Measurements from ENCODE around the gene FAM131A.
A peak's percentile ranks its signal among the peaks of the same experiment; 100 is the strongest.

The FAM131A gene

GRCh38 chr3:184358921-184359350 lies 21.5 kb downstream of the FAM131A start:
- DNase-seq = no peak

GRCh38 chr3:184359610-184360009 lies 22.2 kb downstream of the FAM131A start:
- no peak for DNase-seq

GRCh38 chr3:184360070-184360928 lies 22.9 kb downstream of the FAM131A start:
- no peak for DNase-seq

- DNase-seq = no peak
These were observed 23.6 kb downstream of the FAM131A start for GRCh38 chr3:184360929-184361531.

- DNase-seq = no peak
These were observed 24.1 kb downstream of the FAM131A start, which contains the start of the genes CLCN2 and POLR2H for GRCh38 chr3:184361532-184361931. Gene CLCN2, minus strand, starts transcription at chr3:184361605. Its CDS starts 126 bp downstream, at chr3:184361479. Gene POLR2H, plus strand, starts transcription at chr3:184361710. Its CDS starts 1,783 bp downstream, at chr3:184363493.

GRCh38 chr3:184361932-184362667 lies 24.7 kb downstream of the FAM131A start:
- no peak for DNase-seq

- DNase-seq = peak; percentile 95
These were observed 25.5 kb downstream of the FAM131A start for GRCh38 chr3:184362668-184363546.

GRCh38 chr3:184366619-184367289 lies 29.4 kb downstream of the FAM131A start:
- DNase-seq = no peak

GRCh38 chr3:184368116-184368515 lies 30.7 kb downstream of the FAM131A start:
- DNase-seq = no peak

- DNase-seq = no peak
These were observed 31.3 kb downstream of the FAM131A start for GRCh38 chr3:184368586-184369183.

GRCh38 chr3:184371570-184372018 lies 34.2 kb downstream of the FAM131A start:
- DNase-seq = peak; percentile 82

- no peak for DNase-seq
These were observed 35.0 kb downstream of the FAM131A start for GRCh38 chr3:184372296-184372821.

- no peak for DNase-seq
These were observed 35.5 kb downstream of the FAM131A start for GRCh38 chr3:184372911-184373310.

GRCh38 chr3:184373422-184373821 lies 36.0 kb downstream of the FAM131A start:
- DNase-seq = no peak

- DNase-seq = no peak
These were observed 38.5 kb downstream of the FAM131A start for GRCh38 chr3:184375747-184376461.

GRCh38 chr3:184377374-184377773 lies 40.0 kb downstream of the FAM131A start:
- no peak for DNase-seq

GRCh38 chr3:184377882-184378445 lies 40.6 kb downstream of the FAM131A start, which contains the start of gene THPO:
Gene THPO, minus strand, starts transcription at chr3:184378207. Its CDS starts 1,948 bp downstream, at chr3:184376259.
- no peak for DNase-seq

GRCh38 chr3:184378651-184379357 lies 41.4 kb downstream of the FAM131A start:
- DNase-seq = no peak
